HL-60 (cell line): ENCODE measurements around the gene DOHH.

Source experiments
- DNase-seq, 2 experiments: peaks; one replicate each; pipeline ENCODE4 v3.0.0-alpha.2; 2010 to 2020; ENCODE audit warnings: low read depth in 1 of 2, low spot score in 1 of 2
- H3K27ac ChIP-seq: fragments of 250-450 bp; sonication (Bioruptor Pico); replicated peaks from 2 replicates; pipeline ENCODE4 v1.5.1; 2020; ENCODE audit warnings: mild to moderate bottlenecking, moderate library complexity
- H3K27me3 ChIP-seq: fragments of 250-450 bp; sonication (Bioruptor Pico); 2 replicates; pipeline ENCODE4 v1.5.1; 2021; ENCODE audit warnings: mild to moderate bottlenecking, moderate library complexity; ENCODE audit not compliant: insufficient read depth, poor library complexity, severe bottlenecking
- H3K4me3 ChIP-seq: replicated peaks from 2 replicates; pipeline ENCODE4 v1.5.1; 2011; ENCODE audit warnings: mild to moderate bottlenecking, control low read depth, low read length; ENCODE audit not compliant: insufficient read depth
- GABPA ChIP-seq: IDR thresholded peaks from 2 replicates; pipeline ENCODE4 v1.6.1; 2012; ENCODE audit warnings: low read depth
- POLR2AphosphoS5 ChIP-seq: IDR thresholded peaks from 2 replicates; pipeline ENCODE4 v1.6.1; 2012; ENCODE audit warnings: low read depth
- SPI1 ChIP-seq: IDR thresholded peaks from 2 replicates; pipeline ENCODE4 v1.6.1; 2012; ENCODE audit warnings: low read depth, mild to moderate bottlenecking, borderline replicate concordance
- TF ChIP-seq, protein P1 (sequence below): IDR thresholded peaks from one replicate; pipeline ENCODE4 v1.5.1; 2011; ENCODE audit warnings: low read length, control low read depth, inconsistent platforms; ENCODE audit not compliant: insufficient read depth
- TF ChIP-seq, protein P2 (sequence below): IDR thresholded peaks from 2 replicates; pipeline ENCODE4 v1.6.1; 2012; ENCODE audit warnings: low read depth; ENCODE audit not compliant: insufficient replicate concordance

Gene DOHH

DNA sequence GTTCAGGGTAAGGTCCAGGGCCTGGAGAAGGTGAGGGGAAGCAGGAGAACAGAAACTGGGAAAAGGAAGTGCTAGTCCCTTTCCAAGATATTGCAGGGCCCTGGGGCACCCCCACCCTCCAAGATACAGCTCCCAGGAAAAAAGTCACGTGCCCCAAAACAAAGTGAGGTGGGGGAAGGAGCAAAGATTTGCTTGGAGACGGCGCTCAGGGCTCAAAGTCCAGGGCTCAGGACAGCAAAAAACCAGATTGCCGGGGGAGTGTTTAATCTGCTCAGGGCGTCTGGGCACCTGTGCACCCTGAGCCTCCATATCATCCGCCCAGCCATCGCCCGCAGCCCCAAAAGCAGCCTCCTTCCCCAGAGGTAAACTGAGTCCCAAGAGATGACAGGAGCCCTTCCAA, 26.5 kb downstream of the DOHH start:
- no peak for DNase-seq
- TF ChIP-seq, protein P1, sequence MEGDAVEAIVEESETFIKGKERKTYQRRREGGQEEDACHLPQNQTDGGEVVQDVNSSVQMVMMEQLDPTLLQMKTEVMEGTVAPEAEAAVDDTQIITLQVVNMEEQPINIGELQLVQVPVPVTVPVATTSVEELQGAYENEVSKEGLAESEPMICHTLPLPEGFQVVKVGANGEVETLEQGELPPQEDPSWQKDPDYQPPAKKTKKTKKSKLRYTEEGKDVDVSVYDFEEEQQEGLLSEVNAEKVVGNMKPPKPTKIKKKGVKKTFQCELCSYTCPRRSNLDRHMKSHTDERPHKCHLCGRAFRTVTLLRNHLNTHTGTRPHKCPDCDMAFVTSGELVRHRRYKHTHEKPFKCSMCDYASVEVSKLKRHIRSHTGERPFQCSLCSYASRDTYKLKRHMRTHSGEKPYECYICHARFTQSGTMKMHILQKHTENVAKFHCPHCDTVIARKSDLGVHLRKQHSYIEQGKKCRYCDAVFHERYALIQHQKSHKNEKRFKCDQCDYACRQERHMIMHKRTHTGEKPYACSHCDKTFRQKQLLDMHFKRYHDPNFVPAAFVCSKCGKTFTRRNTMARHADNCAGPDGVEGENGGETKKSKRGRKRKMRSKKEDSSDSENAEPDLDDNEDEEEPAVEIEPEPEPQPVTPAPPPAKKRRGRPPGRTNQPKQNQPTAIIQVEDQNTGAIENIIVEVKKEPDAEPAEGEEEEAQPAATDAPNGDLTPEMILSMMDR, result no peak
- TF ChIP-seq, protein P2, sequence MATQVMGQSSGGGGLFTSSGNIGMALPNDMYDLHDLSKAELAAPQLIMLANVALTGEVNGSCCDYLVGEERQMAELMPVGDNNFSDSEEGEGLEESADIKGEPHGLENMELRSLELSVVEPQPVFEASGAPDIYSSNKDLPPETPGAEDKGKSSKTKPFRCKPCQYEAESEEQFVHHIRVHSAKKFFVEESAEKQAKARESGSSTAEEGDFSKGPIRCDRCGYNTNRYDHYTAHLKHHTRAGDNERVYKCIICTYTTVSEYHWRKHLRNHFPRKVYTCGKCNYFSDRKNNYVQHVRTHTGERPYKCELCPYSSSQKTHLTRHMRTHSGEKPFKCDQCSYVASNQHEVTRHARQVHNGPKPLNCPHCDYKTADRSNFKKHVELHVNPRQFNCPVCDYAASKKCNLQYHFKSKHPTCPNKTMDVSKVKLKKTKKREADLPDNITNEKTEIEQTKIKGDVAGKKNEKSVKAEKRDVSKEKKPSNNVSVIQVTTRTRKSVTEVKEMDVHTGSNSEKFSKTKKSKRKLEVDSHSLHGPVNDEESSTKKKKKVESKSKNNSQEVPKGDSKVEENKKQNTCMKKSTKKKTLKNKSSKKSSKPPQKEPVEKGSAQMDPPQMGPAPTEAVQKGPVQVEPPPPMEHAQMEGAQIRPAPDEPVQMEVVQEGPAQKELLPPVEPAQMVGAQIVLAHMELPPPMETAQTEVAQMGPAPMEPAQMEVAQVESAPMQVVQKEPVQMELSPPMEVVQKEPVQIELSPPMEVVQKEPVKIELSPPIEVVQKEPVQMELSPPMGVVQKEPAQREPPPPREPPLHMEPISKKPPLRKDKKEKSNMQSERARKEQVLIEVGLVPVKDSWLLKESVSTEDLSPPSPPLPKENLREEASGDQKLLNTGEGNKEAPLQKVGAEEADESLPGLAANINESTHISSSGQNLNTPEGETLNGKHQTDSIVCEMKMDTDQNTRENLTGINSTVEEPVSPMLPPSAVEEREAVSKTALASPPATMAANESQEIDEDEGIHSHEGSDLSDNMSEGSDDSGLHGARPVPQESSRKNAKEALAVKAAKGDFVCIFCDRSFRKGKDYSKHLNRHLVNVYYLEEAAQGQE, result no peak
- TF ChIP-seq SPI1, result no peak
- no peak for TF ChIP-seq POLR2AphosphoS5
- no peak for TF ChIP-seq GABPA
- no peak overlapping the region for H3K4me3 ChIP-seq
- H3K27me3 ChIP-seq, result no peaks in the 10 kb centered on the region
- no peak overlapping the region for H3K27ac ChIP-seq

DNA sequence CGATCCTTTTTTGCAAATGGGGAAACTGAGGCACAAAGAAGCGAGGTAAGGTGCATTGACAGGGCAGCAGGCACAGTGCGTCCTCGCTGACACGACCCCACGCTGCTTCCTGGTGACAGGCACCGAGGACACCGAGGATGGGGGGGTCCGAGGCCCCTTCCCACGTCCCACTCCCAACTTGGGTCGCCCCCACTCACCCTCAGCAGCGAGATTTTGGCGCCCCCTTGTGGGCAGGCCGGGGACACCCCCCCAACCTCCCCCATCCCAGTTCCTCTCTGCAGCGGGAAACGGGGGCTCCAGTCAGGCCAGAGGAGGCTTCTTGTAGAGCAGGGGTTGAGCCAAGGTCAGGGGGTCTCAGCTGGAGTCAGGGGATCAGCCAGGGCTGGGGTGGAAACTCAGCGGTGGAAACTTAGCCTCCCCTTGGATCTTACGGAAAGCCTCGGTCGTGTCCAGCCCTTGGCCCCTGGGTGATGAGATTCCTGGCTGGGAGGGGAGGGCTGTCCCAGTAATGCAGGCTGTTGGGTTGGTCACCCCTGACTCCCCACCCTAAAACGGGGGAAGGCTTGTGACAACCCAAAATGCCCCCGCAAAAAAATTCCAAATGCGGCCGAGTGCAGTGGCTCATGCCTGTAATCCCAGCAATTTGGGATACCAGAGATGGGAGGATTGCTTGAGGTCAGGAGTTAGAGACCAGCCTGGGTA, 28.4 kb downstream of the DOHH start:
- Histone ChIP-seq H3K4me3 (no peak overlapping the region), H3K27ac (no peak overlapping the region), H3K27me3 (no peaks in the 10 kb centered on the region)
- peak in 1 of 2 experiments; percentile 14 for DNase-seq
- TF ChIP-seq, protein P1, result peak; percentile 26
- TF ChIP-seq, protein P2, result no peak
- TF ChIP-seq SPI1, result peak; percentile 57; the same call in 1 of the 2 replicates
- TF ChIP-seq GABPA, result no peak
- no peak for TF ChIP-seq POLR2AphosphoS5

DNA sequence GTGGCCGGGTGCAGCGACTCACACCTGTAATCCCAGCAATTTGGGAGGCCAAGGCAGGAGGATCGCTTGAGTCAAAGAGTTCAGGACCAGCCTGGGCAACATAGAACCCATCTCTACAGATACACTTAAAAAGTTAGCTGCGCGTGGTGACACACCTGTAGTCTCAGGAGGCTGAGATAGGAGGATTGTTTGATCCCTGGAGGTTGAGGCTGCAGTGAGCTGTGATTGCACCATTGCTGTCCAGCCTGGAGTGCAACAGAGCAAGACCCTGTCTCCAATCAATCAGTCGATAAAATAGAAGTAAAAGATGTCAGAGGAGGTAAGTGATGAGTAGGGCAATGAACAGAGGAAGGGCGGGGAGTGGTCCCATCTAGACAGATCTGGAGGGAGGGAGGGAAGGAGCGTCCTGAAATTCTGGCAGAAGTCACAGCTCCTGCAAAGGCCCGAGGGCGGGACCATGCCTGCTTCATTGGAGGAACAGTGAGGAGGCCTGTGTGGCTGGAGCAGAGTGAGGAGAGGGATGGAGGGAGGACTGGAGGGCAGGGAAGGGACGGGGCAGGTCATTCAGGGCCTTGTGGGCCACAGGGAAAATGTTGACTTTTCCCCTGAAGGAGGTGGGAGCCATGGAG, 29.9 kb downstream of the DOHH start:
- DNase-seq, result no peak
- TF ChIP-seq GABPA (no peak), POLR2AphosphoS5 (no peak), SPI1 (no peak)
- TF ChIP-seq, protein P2, result no peak
- TF ChIP-seq, protein P1, result no peak
- Histone ChIP-seq H3K27me3 (no peaks in the 10 kb centered on the region), H3K27ac (no peak overlapping the region), H3K4me3 (no peak overlapping the region)
